Right atrium auricular region (tissue), 2 donors: ENCODE results near the gene MYOF. TPM values are rescaled to one million over a fixed set of nuclear protein-coding genes. Genes with fewer than 3 reads are reported as not detected.

Source experiments
- DNase-seq: peaks from one replicate; pipeline ENCODE4 v3.0.0-alpha.2; 2019; ENCODE audit warnings: low spot score
- H3K27ac ChIP-seq, 2 donors: fragments of 200-600 bp; sonication (generic); 1 replicate in 1 of 2; 2 replicates in 1 of 2; pipeline ENCODE4 v1.5.1; 2016 to 2019
- H3K27me3 ChIP-seq, 2 donors: fragments of 200-600 bp; sonication (generic); one replicate each; pipeline versions ENCODE4 v1.5.1 to v1.6.0; 2017 to 2019
- H3K36me3 ChIP-seq: fragments of 200-600 bp; sonication (generic); one replicate; pipeline ENCODE4 v1.5.1; 2016
- H3K4me1 ChIP-seq, 2 donors: fragments of 200-600 bp; sonication (generic); one replicate each; pipeline versions ENCODE4 v1.5.1 to v1.6.0; 2017 to 2019
- H3K4me3 ChIP-seq, 2 donors: fragments of 200-600 bp; sonication (generic); 1 replicate in 1 of 2; 2 replicates in 1 of 2; pipeline ENCODE4 v1.5.1; 2017 to 2019; ENCODE audit warnings: mild to moderate bottlenecking in 1 of 2, moderate library complexity in 1 of 2
- H3K9me3 ChIP-seq, 2 donors: fragments of 200-600 bp; sonication (generic); one replicate each; pipeline ENCODE4 v1.5.1; 2019
- total RNA-seq, 2 donors: library from RNA; depleted of rRNA; stranded (reverse); fragments of >200 nt; gene quantifications; one replicate each; pipeline ENCODE4 v1.1.0, GENCODE V29; 2016
- TF ChIP-seq, protein P1 (sequence below), 2 donors: fragments of 200-600 bp; sonication (generic); IDR thresholded peaks; one replicate each; pipeline ENCODE4 v1.5.1; 2019; ENCODE audit warnings: antibody characterized with exemption in 2 of 2

Gene MYOF
- total RNA-seq, 2 donors from 2014 or later, result 13.4 to 14.1 TPM

DNA sequence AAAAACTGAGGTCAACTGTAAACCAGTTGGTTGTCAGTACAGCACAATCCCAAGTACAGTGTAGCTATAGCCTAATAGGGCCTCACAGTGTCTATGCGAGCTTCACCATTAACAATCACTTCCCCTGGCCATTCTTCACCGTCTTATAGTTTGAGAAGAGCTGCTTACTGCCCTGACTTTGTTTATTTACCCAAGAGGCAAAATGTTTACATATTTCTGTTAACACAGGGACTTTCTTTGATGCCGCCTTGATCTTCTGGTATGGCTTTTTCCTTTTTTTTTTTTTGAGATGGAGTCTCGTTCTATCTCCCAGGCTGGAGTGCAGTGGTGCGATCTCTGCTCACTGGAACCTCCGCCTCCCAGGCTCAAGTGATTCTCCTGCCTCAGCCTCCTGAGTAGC lies 3.3 kb downstream of the MYOF start:
- TF ChIP-seq, protein P1, sequence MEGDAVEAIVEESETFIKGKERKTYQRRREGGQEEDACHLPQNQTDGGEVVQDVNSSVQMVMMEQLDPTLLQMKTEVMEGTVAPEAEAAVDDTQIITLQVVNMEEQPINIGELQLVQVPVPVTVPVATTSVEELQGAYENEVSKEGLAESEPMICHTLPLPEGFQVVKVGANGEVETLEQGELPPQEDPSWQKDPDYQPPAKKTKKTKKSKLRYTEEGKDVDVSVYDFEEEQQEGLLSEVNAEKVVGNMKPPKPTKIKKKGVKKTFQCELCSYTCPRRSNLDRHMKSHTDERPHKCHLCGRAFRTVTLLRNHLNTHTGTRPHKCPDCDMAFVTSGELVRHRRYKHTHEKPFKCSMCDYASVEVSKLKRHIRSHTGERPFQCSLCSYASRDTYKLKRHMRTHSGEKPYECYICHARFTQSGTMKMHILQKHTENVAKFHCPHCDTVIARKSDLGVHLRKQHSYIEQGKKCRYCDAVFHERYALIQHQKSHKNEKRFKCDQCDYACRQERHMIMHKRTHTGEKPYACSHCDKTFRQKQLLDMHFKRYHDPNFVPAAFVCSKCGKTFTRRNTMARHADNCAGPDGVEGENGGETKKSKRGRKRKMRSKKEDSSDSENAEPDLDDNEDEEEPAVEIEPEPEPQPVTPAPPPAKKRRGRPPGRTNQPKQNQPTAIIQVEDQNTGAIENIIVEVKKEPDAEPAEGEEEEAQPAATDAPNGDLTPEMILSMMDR (IDR thresholded peaks at IDR 0.05), result no peak
- no peaks in the 10 kb centered on the region for H3K36me3 ChIP-seq
- H3K4me3 ChIP-seq, result no peak overlapping the region
- H3K27ac ChIP-seq, result no peak overlapping the region
- no peaks in the 10 kb centered on the region for H3K27me3 ChIP-seq
- no peaks in the 10 kb centered on the region for H3K9me3 ChIP-seq
- H3K4me1 ChIP-seq, result peaks cover 0 to 14% of the 10 kb centered on the region in 2 donors
- peak; percentile 5 for DNase-seq

DNA sequence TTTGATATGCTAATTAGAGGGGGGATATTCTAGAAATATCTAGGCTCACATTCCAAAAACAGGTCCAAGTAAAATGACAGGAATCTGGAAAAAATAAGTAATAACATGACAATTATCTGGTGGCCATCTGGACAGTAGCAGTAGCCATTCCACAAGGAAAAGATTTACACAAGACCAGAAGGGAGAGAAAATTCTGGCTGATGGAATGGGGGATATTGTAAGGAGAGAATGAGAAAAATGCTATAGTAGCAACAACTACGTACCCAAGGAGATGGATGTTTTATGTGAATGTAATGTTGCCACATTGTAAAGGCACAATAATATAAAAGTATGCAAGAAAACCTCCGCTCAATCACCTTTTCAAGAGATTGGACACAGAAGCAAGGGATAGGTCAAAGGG lies 5.4 kb downstream of the MYOF start:
- peaks cover 0 to 14% of the 10 kb centered on the region in 2 donors for H3K4me1 ChIP-seq
- no peak for DNase-seq
- H3K27ac ChIP-seq, result no peak overlapping the region
- no peak overlapping the region for H3K4me3 ChIP-seq
- no peaks in the 10 kb centered on the region for H3K36me3 ChIP-seq
- H3K9me3 ChIP-seq, result no peaks in the 10 kb centered on the region
- no peaks in the 10 kb centered on the region for H3K27me3 ChIP-seq
- TF ChIP-seq, protein P1 (IDR thresholded peaks at IDR 0.05), result no peak

DNA sequence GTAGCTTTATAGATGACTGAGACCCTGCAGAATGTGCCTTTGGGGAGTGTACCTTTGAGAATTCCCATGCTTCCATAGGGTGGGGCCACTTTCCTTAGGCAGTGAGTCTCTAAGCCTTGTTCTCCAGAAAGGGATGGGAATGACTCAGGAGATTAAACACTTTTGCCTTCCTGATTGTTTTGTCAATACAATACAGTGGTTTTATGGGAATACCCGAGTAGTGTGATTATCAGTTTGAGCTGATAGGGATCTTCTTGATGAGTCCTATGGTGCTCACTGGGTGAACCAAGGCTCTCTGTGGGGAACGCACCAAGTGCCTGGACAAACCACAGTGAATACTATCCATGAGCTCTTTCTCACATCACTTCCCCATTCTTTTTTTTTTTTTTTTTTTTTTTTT lies 6.3 kb downstream of the MYOF start:
- H3K27me3 ChIP-seq, result no peaks in the 10 kb centered on the region
- H3K27ac ChIP-seq, result no peak overlapping the region
- H3K9me3 ChIP-seq, result no peaks in the 10 kb centered on the region
- DNase-seq, result peak; percentile 38
- no peaks in the 10 kb centered on the region for H3K36me3 ChIP-seq
- TF ChIP-seq, protein P1 (IDR thresholded peaks at IDR 0.05), result no peak
- no peak overlapping the region for H3K4me3 ChIP-seq
- peaks cover 0 to 20% of the 10 kb centered on the region in 2 donors for H3K4me1 ChIP-seq

DNA sequence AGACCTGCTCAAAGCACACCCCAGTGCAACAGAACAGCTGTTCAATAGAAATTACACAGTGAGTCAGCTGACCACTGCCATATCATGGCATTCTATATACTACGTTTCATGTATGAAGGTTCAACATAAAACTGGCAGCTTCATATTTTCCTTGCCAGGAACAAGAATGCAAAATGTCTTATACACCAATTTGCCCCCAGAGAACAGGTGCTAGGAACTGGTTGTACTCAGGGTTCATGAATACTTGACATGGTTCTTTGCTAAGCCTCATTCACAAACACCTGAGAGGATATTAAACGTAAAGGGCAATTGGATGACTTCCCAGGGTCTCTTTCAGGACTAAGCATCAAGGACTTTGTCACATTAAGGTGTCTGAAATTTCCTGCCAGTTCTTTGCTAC lies 6.9 kb downstream of the MYOF start:
- H3K4me3 ChIP-seq, result no peak overlapping the region
- H3K27me3 ChIP-seq, result no peaks in the 10 kb centered on the region
- TF ChIP-seq, protein P1 (IDR thresholded peaks at IDR 0.05), result no peak
- H3K9me3 ChIP-seq, result no peaks in the 10 kb centered on the region
- no peaks in the 10 kb centered on the region for H3K36me3 ChIP-seq
- peaks cover 0 to 24% of the 10 kb centered on the region in 2 donors for H3K4me1 ChIP-seq
- DNase-seq, result no peak
- H3K27ac ChIP-seq, result no peak overlapping the region

GRCh38 chr10:93473804-93474472 lies 8.2 kb downstream of the MYOF start:
- Histone ChIP-seq H3K27me3 (no peaks in the 10 kb centered on the region), H3K4me3 (no peak overlapping the region), H3K4me1 (peaks cover 0 to 24% of the 10 kb centered on the region in 2 donors), H3K9me3 (no peaks in the 10 kb centered on the region), H3K36me3 (no peaks in the 10 kb centered on the region), H3K27ac (no peak overlapping the region)
- no peak for DNase-seq
- TF ChIP-seq, protein P1 (IDR thresholded peaks at IDR 0.05), result no peak

GRCh38 chr10:93473161-93473560 lies 9.0 kb downstream of the MYOF start:
- H3K9me3 ChIP-seq, result no peaks in the 10 kb centered on the region
- TF ChIP-seq, protein P1 (IDR thresholded peaks at IDR 0.05), result no peak
- H3K36me3 ChIP-seq, result no peaks in the 10 kb centered on the region
- no peak overlapping the region for H3K4me3 ChIP-seq
- H3K27me3 ChIP-seq, result no peaks in the 10 kb centered on the region
- no peak for DNase-seq
- no peak overlapping the region for H3K27ac ChIP-seq
- peaks cover 0 to 28% of the 10 kb centered on the region in 2 donors for H3K4me1 ChIP-seq
